Measurements from ENCODE around the gene CASP4.
"Not testable (repeated sequence)": the region's sequence is repeated elsewhere in the genome, so short reads cannot be mapped to it uniquely, and the experiment has no call there.

The CASP4 gene

GRCh38 chr11:104946907-104947306 is 21.5 kb downstream of the CASP4 start:
- no peak for DNase-seq

DNA sequence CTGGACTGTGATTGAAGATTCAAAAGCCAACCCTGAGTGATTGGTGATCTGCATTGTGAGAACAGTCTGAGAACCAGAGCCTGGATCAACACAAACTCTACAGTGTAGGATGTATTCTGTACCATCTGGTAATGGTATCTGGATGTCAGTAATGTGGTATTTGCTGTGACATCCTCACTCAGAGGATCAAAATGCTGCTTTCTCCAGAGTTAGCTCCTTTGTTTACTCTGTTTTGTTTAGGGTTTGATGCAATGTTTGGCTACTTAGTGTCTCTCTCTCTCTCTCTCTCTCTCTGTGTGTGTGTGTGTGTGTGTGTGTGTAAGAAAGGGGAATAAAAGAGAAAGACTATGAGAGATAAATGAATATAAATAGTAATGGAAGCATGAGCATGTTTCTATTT is 24.3 kb downstream of the CASP4 start:
- DNase-seq: no peak

- DNase-seq: no peak
Measured at GRCh38 chr11:104943561-104943960, 24.8 kb downstream of the CASP4 start.

DNA sequence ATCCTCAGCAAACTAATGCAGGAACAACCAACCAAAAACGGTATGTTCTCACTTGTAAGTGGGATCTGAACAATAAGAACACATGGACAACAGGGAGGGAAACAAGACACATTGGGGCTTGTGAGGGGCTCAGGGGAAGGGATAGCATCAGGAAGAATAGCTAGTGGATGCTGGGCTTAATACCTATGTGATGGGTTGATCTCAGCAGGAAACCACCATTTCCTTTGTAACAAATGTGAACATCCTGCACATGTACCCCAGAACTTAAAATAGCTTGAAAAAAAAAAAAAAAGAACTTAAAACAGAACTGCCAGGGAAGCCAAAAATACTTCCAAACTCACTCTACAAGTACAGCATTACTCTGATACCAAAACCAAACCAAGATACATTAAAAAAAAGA is 33.8 kb downstream of the CASP4 start:
- DNase-seq: no peak

DNA sequence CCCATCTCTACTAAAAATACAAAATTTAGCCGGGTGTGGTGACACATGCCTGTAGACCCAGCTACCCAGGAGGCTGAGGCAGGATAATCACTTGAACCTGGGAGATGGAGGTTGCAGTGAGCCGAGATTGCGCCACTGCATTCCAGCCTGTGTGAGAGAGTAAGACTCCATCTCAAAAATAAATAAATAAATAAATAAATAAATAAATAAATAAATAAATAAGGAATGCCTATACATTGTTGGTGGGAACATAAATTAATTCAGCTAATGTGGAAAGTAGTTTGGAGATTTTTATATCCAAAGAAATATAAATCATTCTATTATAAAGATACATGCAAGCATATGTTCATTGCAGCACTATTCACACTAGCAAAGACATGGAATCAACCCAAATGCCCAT is 34.3 kb downstream of the CASP4 start:
- not testable (repeated sequence) for DNase-seq

DNA sequence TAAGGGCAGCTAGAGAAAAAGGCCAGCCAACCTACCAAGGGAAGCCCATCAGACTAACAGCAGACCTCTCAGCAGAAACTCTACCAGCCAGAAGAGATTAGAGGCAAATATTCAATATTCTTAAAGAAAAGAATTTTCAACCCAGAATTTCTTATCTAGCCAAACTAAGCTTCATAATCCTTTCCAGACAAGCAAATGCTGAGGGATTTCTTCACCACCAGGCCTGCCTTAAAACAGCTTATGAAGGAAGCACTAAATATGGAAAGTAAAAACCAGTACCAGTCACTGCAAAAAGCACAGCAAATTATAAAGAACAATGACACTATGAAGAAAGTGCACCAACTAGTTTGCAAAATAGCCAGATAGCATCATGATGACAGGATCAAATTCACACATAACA is 39.6 kb downstream of the CASP4 start:
- DNase-seq: no peak

GRCh38 chr11:104926771-104927611 is 41.4 kb downstream of the CASP4 start:
- DNase-seq: no peak

DNA sequence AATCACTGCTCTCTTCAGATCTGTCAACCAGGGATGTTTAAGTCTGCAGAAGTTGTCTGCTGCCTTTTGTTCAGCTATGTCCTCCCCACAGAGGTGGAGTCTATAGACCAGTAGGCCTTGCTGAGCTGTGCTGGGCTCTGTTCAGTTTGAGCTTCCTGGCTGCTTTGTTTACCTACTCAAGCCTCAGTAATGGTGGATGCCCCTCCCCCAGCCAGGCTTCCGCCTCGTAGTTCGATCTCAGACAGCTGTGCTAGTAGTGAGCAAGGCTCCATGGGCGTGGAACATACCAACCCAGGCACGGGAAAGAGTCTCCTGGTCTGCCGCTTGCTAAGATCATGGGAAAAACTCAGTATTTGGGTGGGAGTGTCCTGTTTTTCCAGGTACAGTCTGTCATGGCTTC is 42.5 kb downstream of the CASP4 start:
- DNase-seq: no peak

- DNase-seq: no peak
Measured at GRCh38 chr11:104918113-104918824, 50.1 kb downstream of the CASP4 start.

GRCh38 chr11:104917271-104918112 is 50.9 kb downstream of the CASP4 start:
- no peak for DNase-seq

- no peak for DNase-seq
Measured at GRCh38 chr11:104916442-104916841, 51.9 kb downstream of the CASP4 start.

DNA sequence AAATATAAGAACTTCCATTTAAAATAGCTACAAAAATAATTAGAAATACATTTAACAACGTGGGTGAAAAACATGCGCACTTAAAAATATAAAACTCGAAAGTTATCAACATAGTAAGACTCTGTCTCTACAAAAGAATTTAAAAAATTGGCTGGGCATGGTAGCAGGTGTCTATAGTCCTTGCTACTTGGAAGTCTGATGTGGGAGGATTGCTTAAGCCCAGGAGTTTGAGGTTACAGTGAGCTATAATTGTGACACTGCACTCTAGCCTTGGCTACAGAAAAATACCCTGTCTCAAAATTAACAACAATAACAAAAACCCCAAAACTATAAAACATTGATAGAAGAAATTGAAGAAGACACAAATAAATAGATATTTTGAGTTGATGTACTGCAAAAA is 56.3 kb downstream of the CASP4 start:
- no peak for DNase-seq

GRCh38 chr11:104908186-104908531 is 60.2 kb downstream of the CASP4 start:
- DNase-seq: no peak

DNA sequence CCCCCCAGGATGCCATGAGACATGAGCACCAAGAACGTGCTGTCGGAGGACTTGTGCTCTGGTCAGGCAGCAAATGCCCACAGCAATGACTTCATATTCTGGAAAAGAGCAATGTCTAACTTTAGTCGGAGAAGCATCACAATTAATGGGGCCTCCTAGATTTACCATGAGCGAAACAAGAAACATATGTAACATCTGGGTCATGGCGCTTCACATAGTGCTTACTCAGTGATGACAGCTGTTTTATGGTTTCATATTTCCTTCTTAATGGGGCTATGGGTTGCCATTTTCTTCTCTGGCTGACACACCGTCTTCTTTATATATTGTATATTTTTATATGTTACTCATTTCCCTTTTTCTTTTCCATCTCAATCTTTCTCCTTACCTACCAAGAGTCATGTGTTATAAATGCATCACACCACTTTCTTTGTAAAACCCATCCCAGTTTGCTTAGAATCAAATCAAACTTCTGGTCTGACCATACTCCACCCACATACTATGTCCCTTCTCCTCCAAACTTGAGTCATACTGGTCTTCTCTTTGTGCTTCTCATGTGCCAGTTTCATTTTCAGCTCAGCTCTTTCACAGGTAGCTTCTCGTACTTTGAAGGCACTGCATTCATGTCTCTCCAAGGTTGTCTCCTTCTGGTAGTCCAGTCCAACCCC is 60.7 kb downstream of the CASP4 start:
- DNase-seq: no peak

DNA sequence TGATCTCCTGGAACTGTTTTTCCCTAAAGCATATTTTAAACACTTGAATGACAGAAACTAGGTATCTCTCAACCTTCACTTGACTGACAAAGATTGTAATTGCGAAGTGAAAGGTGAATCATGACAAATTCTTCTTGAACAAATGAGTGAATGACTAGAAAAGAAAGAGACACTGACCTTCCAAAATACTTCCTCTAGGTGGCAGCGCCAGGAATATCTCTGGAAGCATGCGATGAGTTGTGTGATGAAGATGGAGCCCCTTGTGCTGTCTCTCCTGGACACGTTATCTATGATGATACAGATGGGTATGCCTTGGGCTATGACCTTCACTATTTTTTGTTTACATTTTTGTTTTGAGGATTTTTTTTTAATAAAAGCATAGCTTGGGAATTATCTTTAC is 63.1 kb downstream of the CASP4 start:
- DNase-seq: no peak

DNA sequence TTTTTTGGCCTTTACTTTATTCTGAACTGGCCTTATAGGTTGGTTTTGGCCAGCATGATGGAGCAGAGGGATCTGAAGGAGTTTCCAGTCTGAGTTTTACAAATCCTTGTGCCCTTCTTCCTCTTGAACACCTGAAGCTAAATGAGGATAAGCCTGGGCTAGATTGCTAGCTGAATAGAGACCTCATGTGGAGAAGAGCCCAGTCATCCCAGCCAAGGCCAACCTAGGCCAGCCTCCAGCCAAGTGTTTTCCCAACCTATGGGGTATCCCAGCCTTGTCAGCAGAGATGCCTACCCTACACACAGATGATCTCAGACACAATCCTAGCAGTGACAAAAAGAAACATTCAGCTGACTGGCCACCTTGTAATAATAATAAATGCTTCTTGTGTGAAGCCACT is 69.1 kb downstream of the CASP4 start:
- DNase-seq: no peak

DNA sequence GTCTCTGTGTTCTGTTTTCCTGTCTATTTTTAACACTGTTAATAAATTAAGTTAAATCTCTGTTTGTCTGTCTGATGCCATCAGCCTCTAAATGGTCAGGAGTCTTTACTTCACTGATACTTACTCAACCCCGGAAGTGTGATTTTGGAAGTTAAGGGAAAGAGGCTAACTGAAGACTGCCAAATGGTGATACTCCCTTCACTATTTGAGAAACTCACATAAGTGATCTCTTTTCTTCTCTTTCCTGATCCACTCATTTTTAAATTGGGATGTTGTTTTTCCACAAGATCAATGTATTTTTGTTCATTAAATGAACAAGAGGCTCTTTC is 69.7 kb downstream of the CASP4 start:
- no peak for DNase-seq

- no peak for DNase-seq
Measured at GRCh38 chr11:104897891-104898684, 70.3 kb downstream of the CASP4 start, which contains the start of gene CASP12. CASP12 (minus strand) TSS chr11:104898460.

GRCh38 chr11:104895634-104896033 is 72.7 kb downstream of the CASP4 start:
- no peak for DNase-seq

- DNase-seq: no peak
Measured at GRCh38 chr11:104893876-104894275, 74.5 kb downstream of the CASP4 start.
